HG03457 (cell line): ENCODE results near the gene TENM3.

Experiments used
- ATAC-seq: cut with Tn5 transposase; IDR thresholded peaks from one replicate; pipeline ENCODE4 v1.9.1; 2021; ENCODE audit warnings: moderate number of reproducible peaks; ENCODE audit not compliant: unreplicated experiment

The TENM3 gene

DNA sequence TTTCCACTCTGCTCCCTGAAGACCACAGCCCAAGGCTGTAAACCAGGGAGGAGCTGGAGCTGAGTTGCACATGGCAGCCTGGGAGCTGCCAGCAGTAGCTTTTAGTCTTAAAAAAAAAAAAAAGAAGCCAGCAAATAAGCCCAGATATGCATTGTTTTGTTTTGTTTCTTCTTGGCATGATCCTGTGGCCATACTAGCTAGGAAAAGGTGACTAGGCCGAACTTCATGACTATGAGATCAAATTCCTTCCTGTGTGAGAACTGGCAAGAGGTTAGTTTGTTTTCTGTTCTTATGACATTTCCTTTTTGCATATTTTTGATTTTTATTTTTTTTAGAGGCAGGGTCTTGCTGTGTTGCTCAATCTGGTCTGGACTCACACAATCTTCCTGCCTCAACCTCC lies 350.7 kb downstream of the TENM3 start:
- ATAC-seq = no peak

DNA sequence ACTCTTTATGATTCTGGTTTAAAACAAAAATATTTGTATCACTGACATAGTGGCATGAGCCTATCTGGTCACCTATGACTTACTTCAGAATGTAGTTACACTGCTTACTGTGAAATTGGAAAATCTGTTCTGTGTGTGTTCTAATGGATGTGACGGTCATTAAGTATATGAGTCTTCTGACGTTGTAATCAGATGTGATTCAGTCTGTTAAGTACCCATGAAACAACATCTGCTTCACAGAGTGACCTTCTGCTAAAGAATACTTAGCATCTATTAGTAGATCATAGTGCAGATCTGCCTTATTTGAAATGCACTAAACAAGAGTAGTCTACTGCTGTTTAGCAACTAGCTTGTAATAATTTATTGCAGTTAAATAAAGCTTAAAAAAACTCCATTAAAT lies 356.9 kb downstream of the TENM3 start:
- no peak for ATAC-seq

DNA sequence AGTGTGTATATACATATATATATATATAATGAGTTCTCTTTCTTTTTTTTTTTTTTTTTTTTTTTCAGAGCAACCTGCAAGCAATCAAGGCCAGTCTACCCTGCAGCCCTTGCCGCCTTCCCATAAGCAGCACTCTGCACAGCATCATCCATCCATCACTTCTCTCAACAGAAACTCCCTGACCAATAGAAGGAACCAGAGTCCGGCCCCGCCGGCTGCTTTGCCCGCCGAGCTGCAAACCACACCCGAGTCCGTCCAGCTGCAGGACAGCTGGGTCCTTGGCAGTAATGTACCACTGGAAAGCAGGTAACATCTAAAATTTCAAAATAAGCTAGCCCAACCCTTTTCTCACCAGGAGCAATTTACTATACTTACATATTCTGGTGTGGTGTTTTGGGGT lies 357.7 kb downstream of the TENM3 start:
- no peak for ATAC-seq

DNA sequence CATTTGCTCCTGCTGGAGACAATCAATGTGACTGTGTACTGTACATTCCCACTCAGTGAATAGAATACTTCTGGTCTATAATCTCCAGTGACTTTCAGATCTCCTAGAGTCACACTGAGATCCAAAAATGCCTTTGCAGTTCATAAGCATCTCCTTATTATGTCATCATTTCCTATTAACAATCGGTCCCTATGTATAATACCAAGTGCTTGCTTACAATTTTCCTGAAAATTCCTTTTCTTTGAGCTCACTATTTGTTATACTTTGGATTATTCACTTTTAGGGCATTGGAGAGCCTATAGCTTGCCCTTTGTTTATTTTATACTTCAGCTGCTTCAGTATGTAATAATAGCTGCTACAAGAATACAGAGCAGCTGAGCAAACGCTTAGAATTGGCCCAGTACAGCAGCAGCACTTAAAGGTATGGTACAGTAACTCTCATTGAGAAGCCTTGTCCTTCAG lies 361.0 kb downstream of the TENM3 start:
- no peak for ATAC-seq

DNA sequence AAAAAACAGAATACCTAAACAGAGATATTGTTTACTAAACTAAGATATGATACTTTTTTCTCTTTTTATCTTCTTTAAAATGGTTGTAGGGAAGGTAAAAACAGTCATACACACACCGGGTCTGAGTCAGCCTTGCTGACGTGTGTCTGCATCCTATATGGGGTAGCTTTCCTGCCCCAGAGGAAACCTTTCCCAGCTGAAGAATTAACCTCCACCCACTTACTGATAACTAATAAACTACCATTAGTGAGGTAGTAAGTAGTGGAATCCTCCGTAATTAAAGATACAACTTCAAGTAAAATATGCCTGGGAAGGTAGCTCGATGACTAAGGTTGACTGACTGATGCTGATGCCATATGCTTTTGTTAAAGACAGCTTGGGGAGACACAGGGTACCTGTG lies 361.8 kb downstream of the TENM3 start:
- no peak for ATAC-seq

DNA sequence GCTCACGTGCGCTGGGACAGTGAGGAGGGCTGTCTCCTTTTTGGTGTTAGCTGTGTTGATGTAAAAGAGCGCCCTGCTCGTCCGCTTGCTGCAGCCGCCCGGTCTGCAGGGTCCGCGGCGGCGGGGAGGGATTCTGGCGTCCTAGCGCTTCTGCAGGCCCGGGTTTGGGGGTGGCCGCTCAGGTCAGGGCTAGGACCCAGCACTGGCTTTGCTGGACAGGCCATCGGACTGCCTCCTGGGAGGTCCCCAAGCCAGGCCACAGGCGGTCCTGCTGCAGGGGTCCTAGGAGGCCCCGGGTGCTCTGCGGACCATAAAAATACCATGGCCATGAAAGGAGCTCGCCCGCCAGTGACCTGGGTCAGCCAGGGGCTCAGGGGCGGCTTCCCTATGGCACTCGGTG lies 365.3 kb downstream of the TENM3 start:
- no peak for ATAC-seq

DNA sequence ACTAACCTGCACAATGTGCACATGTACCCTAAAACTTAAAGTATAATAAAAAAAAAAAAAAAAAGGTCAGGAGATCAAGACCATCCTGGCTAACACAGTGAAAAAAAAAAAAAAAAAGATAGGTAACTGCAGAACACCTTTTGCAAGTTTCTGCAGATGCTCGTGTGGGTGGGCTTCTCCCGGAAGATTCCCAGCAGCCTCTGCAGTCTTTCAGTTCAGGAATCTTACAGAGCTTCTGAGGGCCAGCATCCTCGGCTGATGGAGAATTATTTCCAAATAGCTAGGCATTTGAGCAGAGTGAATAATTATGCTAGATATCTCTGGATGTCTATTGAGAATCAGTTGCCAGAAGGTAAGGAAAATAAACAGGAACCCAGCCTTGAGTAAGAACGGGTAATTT lies 373.3 kb downstream of the TENM3 start:
- ATAC-seq = no peak

DNA sequence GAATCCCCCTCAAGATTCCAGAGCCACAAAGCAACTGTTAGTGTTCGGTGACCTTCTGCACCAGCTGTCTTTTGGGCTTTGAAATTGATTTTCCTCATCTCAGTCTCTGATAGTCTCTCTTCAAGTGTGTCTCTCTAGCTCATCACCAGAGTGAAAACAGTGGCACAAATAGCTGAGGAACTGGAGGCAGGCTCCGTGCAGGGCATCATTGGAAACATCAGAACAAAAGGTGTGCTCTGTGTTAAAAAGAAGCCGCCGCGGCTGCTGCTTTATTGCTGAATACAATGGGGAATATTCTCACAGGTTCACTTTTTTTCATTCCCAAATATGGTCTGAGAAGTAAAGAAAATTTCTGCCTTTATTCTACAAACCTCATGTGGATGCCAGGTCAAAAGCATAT lies 376.5 kb downstream of the TENM3 start:
- ATAC-seq = no peak

DNA sequence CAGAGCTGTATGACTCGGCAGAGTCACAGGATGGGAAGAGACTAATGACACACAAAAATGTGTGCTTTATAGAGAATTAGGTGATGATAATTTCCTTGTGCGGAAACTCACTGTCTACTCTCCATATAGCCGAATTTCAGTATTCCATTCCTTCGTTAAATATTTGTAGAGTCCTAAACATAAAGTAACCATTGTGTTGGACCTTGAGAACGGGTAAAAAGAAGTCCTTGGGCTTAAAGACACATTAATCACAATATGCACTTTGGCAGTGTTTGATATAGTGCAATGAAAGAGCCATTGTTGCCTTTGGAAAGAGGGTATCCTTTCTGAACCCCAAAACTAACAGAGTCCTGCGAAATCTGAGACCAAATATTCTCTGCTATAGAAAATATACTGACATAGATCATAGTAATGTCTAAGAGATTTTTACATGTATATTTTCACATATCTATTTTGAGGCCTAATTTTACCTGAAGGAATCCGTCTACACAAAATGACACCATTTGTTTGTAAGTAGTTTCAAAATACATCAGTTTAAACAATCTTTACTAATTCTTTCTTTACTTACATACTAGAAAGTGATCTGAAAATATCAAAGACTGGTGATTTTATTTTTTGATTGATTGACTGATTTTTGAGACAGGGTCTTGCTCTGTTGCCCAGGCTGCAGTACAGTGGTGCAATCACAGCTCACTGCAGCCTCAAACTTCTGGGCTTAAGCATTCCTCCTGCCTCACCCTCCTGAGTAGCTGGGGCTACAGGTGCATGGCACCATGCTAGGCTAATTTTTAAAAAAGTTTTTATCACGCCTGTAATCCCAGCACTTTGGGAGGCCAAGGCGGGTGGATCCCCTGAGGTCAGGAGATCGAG lies 377.1 kb downstream of the TENM3 start:
- no peak for ATAC-seq

DNA sequence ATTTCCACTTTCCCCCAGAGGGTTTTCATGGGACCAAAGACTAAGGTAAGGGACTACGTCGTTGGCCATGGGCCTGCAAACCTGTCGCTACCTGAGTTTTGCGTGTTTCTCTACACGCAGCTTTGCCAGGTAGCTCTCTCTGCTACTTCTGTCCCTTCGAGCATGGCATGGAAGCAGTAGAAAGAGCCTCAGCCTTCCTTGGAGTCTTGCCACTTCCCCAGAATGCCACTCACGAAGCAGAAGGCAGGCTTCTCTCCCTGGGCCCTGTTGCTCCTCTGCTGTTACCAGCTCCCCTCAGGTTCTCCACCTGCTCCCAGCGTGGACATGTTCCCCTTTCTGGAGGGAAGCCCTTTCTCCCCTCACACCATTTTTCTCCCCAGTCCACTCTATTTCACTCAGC lies 381.1 kb downstream of the TENM3 start:
- ATAC-seq = no peak

DNA sequence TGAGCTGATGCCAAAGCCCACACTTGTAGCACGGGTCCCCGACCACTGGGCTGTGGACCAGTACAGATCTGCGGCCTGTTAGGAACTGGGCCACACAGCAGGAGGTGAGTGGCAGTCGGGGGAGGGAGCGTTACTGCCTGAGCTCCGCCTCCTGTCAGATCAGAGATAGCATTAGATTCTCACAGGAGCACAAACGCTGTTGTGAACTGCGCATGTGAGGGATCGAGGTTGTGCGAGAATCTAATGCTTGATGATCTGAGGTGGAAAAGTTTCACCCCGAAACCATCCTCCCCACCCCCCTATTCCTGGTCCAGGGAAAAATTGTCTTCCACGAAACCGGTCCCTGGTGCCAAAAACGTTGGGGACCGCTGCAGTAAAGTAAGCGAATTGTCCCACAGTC lies 382.0 kb downstream of the TENM3 start:
- no peak for ATAC-seq

DNA sequence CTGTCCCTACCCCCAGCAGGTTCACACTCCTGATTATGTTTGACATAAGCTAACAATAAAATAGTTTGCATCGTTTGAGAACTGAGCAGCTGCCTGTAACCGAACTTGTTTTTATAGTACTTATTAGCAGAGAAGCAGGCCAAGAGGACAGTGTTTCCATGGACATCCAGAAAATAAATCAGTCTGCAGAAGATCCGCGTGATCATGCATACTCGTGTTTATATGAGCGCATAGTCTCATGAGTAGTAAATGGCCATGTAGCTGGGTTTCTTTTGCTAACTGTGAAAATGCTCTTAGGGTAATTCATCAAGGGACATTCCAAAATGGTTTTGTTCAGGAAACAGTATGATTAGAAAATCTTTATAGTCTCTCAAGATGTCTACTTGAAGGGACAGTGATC lies 384.8 kb downstream of the TENM3 start:
- ATAC-seq = no peak

DNA sequence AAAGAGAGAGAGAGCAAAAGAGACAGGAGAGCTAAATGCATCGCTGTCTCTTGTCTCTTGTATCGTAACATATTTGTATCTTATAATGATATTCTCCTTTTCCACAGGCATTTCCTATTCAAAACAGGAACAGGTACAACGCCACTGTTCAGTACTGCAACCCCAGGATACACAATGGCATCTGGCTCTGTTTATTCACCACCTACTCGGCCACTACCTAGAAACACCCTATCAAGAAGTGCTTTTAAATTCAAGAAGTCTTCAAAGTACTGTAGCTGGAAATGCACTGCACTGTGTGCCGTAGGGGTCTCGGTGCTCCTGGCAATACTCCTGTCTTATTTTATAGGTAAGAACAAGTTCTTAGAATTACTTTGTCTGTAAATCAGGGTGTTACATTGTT lies 385.3 kb downstream of the TENM3 start:
- no peak for ATAC-seq

DNA sequence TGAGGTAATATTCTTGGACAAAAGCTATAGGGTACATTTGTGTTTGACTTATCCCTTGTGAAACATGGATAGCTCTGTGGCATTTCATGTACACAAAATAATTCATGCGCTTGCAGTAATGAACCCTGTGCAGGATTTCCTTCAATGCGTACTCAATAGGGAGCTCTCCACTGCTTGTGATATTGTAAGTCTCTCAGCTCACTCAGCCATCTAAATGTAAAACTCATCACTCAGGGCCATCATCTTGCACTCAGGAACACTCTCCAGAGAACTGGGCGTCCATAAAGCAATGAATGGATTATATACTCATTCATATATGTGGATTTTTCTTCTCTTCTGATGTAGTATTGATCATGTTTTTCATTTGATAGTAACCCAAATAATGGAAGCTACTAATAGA lies 385.9 kb downstream of the TENM3 start:
- no peak for ATAC-seq

DNA sequence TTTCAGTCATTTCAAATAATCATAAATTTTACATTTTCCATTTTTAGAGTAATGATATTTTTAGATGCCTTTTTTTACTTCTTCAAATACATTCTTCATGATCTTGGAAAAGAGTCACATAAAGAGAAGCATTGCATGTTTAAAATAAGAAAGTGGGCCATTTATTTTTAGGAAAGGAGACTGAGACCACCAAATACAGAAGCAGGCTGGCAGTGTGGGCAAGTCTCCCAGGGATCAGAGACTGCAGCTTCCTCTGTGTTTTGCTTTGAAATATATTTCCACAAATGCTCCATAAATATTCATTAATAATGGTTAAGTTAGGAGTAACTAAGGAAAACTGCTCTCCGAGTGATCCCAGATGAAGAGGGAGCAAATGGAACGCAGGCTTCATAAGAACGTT lies 397.3 kb downstream of the TENM3 start:
- no peak for ATAC-seq

DNA sequence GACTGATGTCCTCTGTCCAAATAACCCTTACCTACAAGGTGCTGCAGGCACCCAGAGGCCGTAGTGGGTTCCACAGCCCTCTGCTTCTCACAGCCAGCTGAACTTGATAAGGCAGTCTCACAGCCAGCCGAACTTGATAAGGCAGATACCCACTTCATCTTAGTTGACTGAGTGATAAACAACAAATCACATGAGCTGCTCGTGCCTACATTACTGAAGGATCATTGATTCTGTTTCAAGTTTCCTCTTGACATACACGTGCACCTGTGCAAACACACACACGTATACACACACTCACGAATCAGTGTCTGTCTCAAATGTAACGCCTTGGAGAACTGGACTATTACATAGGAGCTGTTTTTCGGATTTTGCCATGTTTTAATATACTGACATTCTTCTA lies 397.7 kb downstream of the TENM3 start:
- no peak for ATAC-seq

DNA sequence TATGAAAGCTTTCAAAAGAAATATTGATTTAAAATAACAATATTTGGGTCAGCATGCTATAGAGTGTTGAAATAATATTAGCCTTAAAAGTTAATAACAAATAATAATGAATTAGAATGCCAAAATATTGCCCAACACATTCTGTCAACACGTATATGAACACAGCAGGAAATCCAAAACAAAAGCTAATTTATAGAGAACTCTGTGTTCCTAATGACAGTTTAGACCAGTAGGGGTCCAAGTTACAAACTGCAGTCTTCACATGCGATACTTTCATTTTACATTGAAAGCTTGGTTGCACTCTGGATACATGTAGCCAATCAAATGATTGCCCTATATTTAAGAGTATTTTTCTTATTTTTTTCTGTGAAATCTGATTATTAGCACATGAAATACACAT lies 399.6 kb downstream of the TENM3 start:
- ATAC-seq = no peak

DNA sequence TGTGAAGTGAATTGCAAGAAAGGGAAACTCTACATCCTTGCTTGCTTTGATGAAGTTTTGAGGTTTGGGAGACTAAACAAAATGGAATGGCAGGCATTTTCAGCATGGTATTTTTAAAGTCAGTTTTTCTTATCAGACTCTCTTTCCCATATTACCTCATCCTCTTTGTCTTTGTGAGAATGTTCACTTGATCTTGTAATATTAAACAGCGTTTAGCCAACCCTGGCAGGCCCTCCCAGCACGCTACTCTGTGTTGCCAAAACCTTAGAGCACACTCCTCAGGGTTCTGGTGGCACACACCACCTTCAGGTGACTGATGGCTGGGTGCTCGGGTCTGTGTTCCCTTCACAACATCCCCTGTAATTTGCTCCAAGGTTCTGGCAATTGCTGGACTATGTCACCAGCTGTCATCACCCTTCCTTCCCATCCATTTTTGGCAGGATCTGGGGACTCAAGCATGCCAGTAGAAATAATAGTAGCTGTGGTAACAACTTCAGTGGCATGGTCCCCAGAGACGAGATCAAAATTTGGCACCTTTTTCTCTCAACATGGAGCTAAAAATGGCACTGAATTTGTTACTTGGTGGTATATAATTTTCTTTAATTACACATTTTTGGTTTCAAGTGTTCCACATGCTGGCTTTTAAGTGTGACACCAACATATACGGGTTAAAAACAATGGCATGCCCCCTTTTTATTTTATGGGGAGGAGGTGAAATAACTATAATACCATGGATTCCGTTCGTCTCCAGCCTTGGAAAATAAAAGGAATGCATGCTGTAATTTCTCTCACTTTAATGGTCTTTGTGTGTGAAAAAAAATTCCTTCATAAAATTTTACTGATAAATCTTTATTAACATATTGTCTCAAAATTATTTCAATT lies 400.8 kb downstream of the TENM3 start:
- no peak for ATAC-seq

DNA sequence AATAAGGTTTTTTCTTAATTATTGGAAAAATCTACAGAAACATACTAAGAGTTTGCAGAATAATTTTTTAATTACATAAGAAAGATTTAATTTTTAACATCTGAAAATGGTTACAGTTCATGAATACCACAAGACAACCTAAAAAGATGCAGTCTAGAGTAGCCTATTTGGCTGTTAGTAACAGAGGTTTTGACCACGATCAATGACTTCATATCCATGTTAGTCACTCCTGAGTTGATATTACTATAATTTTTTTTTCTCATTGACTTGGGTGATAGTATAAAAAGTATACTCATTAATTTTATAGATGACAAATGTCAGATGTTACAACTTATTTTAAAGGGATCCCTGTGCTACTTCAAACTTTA lies 401.5 kb downstream of the TENM3 start:
- ATAC-seq = no peak

DNA sequence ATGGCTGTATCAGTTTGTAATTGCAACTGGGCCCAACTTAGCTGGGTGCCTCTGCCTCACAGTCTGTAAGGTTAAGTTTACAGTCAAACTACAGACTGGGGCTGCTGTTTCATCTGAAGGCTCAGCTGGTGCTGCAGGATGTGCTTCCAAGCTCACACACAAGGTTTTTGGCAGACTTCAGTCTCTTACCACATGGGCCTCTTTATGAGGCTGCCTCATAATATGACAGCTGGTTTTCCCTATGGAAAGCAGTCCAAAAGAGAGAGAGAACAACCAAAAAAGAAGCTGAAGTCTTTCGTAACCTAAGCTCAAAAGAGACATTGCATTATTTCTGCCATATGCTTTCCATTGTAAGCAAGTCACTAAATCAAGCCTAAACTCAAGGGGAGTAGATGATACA lies 402.3 kb downstream of the TENM3 start:
- ATAC-seq = no peak

DNA sequence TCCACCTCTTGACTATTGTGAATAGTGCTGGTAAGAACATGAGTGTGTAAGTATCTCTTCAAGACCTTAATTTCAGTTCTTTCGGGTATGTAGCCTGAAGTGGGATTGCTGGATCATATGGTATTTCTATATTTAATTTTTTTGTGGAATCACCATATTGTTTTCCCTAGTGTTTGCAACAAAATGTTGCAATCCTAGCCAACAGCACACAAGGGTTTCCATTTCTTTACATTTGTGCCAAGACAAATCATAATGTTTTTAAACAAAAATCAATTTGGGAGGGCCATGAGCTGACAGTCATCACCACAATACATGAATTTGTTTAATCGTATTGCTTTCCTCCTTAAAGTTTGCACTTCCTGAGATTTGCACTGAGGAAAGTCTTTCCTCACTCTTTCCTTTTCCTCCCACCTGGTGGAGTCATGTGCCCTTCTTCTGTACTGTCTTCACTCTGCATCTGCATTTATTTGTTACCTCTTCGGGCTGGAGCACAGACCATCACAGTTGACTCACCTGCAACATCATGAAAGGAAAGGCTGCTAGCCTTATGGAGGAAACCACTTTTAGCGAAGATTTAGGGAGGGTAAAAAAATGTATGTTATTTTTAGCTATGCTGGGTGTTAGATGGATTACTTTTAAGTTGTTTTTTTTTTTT lies 404.6 kb downstream of the TENM3 start:
- ATAC-seq = no peak

DNA sequence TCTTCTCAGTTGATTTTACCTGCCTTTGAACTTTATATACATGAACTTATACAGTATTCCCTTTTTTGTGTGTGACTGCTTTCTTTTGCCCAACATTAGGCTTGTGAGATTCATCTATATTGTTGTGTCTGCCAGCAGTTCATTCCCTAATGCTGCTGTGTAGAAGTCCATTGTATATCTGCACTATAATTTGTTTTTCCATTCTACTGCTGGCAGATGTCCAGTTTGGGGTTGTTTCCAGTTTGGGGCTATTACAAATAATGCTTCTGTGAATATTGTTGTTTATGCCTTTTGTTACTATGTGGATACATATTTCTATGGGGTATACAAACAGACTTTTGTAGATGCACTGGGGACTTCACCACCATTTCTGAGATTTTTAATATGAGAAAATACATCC lies 405.6 kb downstream of the TENM3 start:
- ATAC-seq = no peak
